ENCODE data around the gene AEN.

Gene AEN

DNA sequence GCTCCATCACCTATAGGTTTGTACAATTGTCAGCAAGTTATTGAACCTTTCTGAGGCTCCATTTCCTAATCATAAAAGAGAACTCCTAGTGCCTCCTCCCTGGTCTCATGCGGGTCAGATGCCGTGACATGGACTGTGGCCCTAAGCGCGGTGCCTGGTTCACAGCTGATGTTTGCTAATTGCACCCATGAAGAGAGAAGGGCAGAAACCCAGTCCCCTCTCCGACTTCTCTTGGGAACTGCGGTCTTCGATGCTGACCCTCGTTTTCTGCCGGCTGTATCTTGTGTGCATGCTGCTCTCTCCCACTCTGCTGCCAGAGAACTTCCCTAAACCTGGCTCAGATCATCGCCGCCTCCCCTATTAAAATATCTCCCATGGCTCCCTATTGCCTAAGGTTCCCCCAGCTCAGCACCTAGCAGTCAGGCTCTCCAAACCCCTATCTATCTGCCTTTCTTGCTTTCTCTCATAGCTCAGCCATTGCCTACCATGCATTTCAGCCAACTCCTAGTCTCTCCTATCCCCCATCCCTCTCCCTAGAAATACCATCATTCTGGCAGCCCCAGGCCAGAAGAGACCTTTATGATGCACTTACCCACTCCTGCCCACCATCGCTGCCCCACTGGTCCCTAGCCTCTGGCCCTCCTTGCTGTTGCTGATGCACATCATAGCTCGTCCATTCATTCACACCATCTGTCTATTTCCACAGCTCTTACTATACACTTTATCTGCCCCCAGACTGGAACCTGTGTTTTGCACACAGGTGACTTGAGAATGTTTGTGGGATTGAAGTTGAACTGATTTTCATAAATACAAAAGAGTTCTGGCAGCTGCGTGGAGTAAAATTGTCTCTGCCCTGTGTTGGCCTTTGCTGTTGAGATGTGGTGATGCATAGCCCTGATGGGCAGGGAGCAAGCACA, 24.3 kb downstream of the AEN start:
- no peak for TF ChIP-seq POLR2AphosphoS5 (IDR thresholded peaks at IDR 0.05; ENCODE audit: low read depth, low read length)
- TF ChIP-seq FOXP2 (optimal IDR thresholded peaks at IDR 0.05; ENCODE audit: borderline replicate concordance, extremely low read depth, extremely low read length, insufficient read depth), result no peak
- TF ChIP-seq, protein P1, sequence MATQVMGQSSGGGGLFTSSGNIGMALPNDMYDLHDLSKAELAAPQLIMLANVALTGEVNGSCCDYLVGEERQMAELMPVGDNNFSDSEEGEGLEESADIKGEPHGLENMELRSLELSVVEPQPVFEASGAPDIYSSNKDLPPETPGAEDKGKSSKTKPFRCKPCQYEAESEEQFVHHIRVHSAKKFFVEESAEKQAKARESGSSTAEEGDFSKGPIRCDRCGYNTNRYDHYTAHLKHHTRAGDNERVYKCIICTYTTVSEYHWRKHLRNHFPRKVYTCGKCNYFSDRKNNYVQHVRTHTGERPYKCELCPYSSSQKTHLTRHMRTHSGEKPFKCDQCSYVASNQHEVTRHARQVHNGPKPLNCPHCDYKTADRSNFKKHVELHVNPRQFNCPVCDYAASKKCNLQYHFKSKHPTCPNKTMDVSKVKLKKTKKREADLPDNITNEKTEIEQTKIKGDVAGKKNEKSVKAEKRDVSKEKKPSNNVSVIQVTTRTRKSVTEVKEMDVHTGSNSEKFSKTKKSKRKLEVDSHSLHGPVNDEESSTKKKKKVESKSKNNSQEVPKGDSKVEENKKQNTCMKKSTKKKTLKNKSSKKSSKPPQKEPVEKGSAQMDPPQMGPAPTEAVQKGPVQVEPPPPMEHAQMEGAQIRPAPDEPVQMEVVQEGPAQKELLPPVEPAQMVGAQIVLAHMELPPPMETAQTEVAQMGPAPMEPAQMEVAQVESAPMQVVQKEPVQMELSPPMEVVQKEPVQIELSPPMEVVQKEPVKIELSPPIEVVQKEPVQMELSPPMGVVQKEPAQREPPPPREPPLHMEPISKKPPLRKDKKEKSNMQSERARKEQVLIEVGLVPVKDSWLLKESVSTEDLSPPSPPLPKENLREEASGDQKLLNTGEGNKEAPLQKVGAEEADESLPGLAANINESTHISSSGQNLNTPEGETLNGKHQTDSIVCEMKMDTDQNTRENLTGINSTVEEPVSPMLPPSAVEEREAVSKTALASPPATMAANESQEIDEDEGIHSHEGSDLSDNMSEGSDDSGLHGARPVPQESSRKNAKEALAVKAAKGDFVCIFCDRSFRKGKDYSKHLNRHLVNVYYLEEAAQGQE (IDR thresholded peaks at IDR 0.05; ENCODE audit: insufficient read depth in 1 of 2, low read depth in 2 of 2, low read length in 2 of 2), result no peak
- TF ChIP-seq SIN3A (IDR thresholded peaks at IDR 0.05; ENCODE audit: borderline replicate concordance, insufficient read depth, low read length), result no peak
- no peak for TF ChIP-seq TAF1 (IDR thresholded peaks at IDR 0.05; ENCODE audit: borderline replicate concordance, insufficient read depth, low read length)

DNA sequence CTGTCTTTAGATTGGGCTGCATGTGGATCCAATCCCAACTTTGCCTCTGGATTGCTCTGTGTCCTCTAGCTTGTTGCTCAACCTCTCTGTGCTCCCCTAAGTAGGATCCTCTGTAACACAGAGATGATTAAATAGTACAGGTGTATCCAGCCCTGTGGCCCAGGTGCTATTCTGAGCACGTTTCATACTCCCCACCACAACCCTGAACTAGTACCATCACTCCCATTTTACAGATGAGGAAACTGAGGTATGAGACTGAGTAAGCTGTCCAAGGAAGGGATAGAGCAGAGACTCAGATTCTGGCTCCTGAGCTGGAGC, 24.9 kb downstream of the AEN start:
- TF ChIP-seq FOXP2 (optimal IDR thresholded peaks at IDR 0.05; ENCODE audit: borderline replicate concordance, extremely low read depth, extremely low read length, insufficient read depth), result no peak
- TF ChIP-seq, protein P1 (IDR thresholded peaks at IDR 0.05; ENCODE audit: insufficient read depth in 1 of 2, low read depth in 2 of 2, low read length in 2 of 2), result no peak
- no peak for TF ChIP-seq TAF1 (IDR thresholded peaks at IDR 0.05; ENCODE audit: borderline replicate concordance, insufficient read depth, low read length)
- no peak for TF ChIP-seq SIN3A (IDR thresholded peaks at IDR 0.05; ENCODE audit: borderline replicate concordance, insufficient read depth, low read length)
- no peak for TF ChIP-seq POLR2AphosphoS5 (IDR thresholded peaks at IDR 0.05; ENCODE audit: low read depth, low read length)

DNA sequence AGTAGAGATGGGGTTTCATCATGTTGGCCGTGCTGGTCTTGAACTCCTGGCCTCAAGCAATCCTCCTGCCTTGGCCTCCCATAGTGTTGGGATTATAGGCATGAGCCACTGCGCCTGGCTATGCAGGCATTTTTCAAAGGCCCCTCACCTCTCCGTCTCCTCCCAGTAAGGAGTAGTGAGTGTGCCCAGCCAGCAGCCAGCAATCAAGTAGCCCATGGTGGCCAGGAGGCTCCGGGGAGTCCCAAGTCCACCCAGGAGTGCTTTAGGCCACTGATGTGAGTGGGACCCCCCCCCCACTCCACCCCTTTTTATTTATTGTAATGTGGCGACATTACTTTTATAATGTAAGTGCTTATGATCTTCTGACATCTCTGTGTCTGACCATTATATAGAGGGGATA, 25.8 kb downstream of the AEN start:
- no peak for TF ChIP-seq TAF1 (IDR thresholded peaks at IDR 0.05; ENCODE audit: borderline replicate concordance, insufficient read depth, low read length)
- TF ChIP-seq SIN3A (IDR thresholded peaks at IDR 0.05; ENCODE audit: borderline replicate concordance, insufficient read depth, low read length), result no peak
- no peak for TF ChIP-seq POLR2AphosphoS5 (IDR thresholded peaks at IDR 0.05; ENCODE audit: low read depth, low read length)
- TF ChIP-seq, protein P1 (IDR thresholded peaks at IDR 0.05; ENCODE audit: insufficient read depth in 1 of 2, low read depth in 2 of 2, low read length in 2 of 2), result no peak
- TF ChIP-seq FOXP2 (optimal IDR thresholded peaks at IDR 0.05; ENCODE audit: borderline replicate concordance, extremely low read depth, extremely low read length, insufficient read depth), result no peak

DNA sequence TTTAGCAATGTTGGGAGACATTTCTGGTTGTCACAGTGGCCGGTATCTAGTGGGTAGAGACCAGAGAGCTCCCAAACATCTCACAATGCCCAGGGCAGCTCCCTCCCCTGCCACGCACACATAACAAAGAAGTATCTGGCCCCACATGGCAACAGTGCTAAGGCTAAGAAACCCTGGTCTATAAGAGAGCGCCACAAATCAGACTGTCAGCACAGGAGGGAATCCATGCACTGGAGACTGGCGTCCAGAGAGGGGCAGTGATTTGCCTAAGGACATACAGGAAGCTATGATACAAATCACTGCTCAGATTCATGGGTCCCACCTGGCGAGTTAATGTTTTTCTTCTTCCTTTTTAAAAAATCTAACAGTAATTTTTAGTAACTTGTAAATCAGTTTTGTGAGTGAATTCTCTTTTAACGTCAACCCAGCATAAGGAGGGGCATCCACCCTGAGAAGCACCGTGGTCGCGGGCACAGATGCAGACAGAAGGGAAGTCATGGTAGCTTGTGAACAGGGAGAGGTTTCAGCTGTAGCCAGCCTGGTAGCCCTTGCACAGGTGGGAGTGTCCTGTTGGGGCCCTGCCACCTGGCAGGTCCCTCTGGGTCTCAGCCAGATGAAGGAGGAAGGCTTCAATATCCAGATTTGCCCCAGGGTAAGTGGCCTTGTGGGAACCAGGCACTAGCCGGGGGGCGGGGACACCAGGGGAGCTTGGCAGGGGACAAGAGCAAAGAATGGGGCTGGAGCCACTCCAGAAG, 26.4 kb downstream of the AEN start:
- TF ChIP-seq POLR2AphosphoS5 (IDR thresholded peaks at IDR 0.05; ENCODE audit: low read depth, low read length), result no peak
- no peak for TF ChIP-seq SIN3A (IDR thresholded peaks at IDR 0.05; ENCODE audit: borderline replicate concordance, insufficient read depth, low read length)
- TF ChIP-seq TAF1 (IDR thresholded peaks at IDR 0.05; ENCODE audit: borderline replicate concordance, insufficient read depth, low read length), result no peak
- TF ChIP-seq, protein P1 (IDR thresholded peaks at IDR 0.05; ENCODE audit: insufficient read depth in 1 of 2, low read depth in 2 of 2, low read length in 2 of 2), result no peak
- TF ChIP-seq FOXP2 (optimal IDR thresholded peaks at IDR 0.05; ENCODE audit: borderline replicate concordance, extremely low read depth, extremely low read length, insufficient read depth), result no peak

All from PFSK-1 (cell line).